Posterior vena cava (tissue), 2 donors: ENCODE measurements around the gene MMAB. TPM values are rescaled to one million over a fixed set of nuclear protein-coding genes. Genes with fewer than 3 reads are reported as not detected.

Source experiments
- total RNA-seq, 2 donors: library from RNA; stranded (reverse); fragmentation: NEBNext Ultra II Directional; extraction: Animal tissue kit (Norgen Biotek cat#: 25700); gene quantifications; one replicate each; pipeline ENCODE4 v1.2.1, GENCODE V29; 2021
- donor health status: DM: yes; HTN: yes; CAD: no.
- donor health status: DM: yes; HTN: yes; CAD: no.

Gene MMAB
- total RNA-seq, 2 donors from 2014 or later, result 17.9 to 20.0 TPM

Other genes starting within 250 kb of the MMAB start
- not detected for gene MYO1H, start 225.6 kb downstream of the MMAB start, total RNA-seq
- 100 to 1,000 TPM; 136 to 138 TPM for gene KCTD10, start 96.2 kb downstream of the MMAB start, total RNA-seq
- 10 to 100 TPM; 29.5 to 34.9 TPM for gene UBE3B, start 95.9 kb downstream of the MMAB start, total RNA-seq
- 1 to 10 TPM; 9.1 TPM for gene MVK, start 290 bp upstream of the MMAB start, total RNA-seq
- gene FAM222A, start 140.3 kb upstream of the MMAB start, total RNA-seq, result under 1 TPM; 0.62 to 0.79 TPM